Spleen (tissue), 7 donors: Measurements from ENCODE around the gene DOCK10.

ENCODE experiments used
- POLR2A ChIP-seq, 3 donors: fragments of 450-650 bp; IDR thresholded peaks; one replicate each; pipeline ENCODE4 v1.5.1; 2017; ENCODE audit warnings: antibody characterized with exemption in 3 of 3, mild to moderate bottlenecking in 1 of 3
- POLR2AphosphoS5 ChIP-seq, 3 donors: sonication (generic); formaldehyde crosslinking; IDR thresholded peaks; one replicate each; pipeline ENCODE4 v1.5.1; 2017; ENCODE audit warnings: antibody characterized with exemption in 3 of 3
- TF ChIP-seq, protein P1 (sequence below), 11 experiments: fragments of 200-600 bp in 7 of 11; fragments of 450-650 bp in 4 of 11; sonication (generic) in 4 of 11; IDR thresholded peaks in 8 of 11; conservative IDR thresholded peaks in 3 of 11; 1 replicate in 7 of 11; 2 replicates in 4 of 11; pipeline versions ENCODE4 v1.4.0 to v1.8.0; 2016 to 2021; ENCODE audit warnings: antibody characterized with exemption in 11 of 11, inconsistent platforms in 4 of 11, mild to moderate bottlenecking in 1 of 11
- donor health status: DM: no; HTN: no; CAD: no; lungs with moderate emphysema.
- donor health status: DM: no; HTN: no; CAD: no.
- donor health status: DM: no; HTN: no; CAD: no.

GRCh38 chr2:224860786-224861185 lies 181.5 kb downstream of the DOCK10 start:
- TF ChIP-seq, protein P1, sequence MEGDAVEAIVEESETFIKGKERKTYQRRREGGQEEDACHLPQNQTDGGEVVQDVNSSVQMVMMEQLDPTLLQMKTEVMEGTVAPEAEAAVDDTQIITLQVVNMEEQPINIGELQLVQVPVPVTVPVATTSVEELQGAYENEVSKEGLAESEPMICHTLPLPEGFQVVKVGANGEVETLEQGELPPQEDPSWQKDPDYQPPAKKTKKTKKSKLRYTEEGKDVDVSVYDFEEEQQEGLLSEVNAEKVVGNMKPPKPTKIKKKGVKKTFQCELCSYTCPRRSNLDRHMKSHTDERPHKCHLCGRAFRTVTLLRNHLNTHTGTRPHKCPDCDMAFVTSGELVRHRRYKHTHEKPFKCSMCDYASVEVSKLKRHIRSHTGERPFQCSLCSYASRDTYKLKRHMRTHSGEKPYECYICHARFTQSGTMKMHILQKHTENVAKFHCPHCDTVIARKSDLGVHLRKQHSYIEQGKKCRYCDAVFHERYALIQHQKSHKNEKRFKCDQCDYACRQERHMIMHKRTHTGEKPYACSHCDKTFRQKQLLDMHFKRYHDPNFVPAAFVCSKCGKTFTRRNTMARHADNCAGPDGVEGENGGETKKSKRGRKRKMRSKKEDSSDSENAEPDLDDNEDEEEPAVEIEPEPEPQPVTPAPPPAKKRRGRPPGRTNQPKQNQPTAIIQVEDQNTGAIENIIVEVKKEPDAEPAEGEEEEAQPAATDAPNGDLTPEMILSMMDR (IDR thresholded peaks at IDR 0.05 in 8 of 11, conservative IDR thresholded peaks at IDR 0.05 in 3 of 11), result no peak
- no peak for TF ChIP-seq POLR2A (IDR thresholded peaks at IDR 0.05)
- TF ChIP-seq POLR2AphosphoS5 (IDR thresholded peaks at IDR 0.05), result no peak
